CD4-positive, alpha-beta memory T cell (primary cell): ENCODE data around the gene MAU2. TPM values are rescaled to one million over a fixed set of nuclear protein-coding genes. Genes with fewer than 3 reads are reported as not detected.

Source experiments
- polyA plus RNA-seq, 2 donors: library from polyadenylated mRNA; unstranded; fragments of 300-500 nt; fragmentation: Illumina TruSeq; gene quantifications; one replicate each; pipeline ENCODE4 v1.2.3, GENCODE V29; 2021
- total RNA-seq, 2 experiments: library from RNA; stranded (reverse); gene quantifications; one replicate each; pipeline ENCODE4 v1.2.3, GENCODE V29; 2021

The MAU2 gene
- total and polyA plus RNA-seq, 4 experiments from 2014 or later, result 18.1 to 155 (median 86.5) TPM

Other genes starting within 250 kb of the MAU2 start
- gene TMEM161A, start 182.4 kb upstream of the MAU2 start, total RNA-seq, result 10 to 100 TPM; 22.5 to 25.1 TPM
- 10 to 100 TPM; 17.0 to 31.2 TPM for gene TMEM161A, start 182.4 kb upstream of the MAU2 start, polyA plus RNA-seq
- gene MEF2B, start 150.6 kb upstream of the MAU2 start, total RNA-seq, result 1 to 10 TPM; 3.1 to 5.2 TPM
- under 1 TPM in 1 of 2 donors, not detected in 1; 0.71 TPM for gene MEF2B, start 150.6 kb upstream of the MAU2 start, polyA plus RNA-seq
- gene BORCS8, start 128.7 kb upstream of the MAU2 start, total RNA-seq, result 10 to 100 TPM; 36.0 to 41.2 TPM
- gene BORCS8, start 128.7 kb upstream of the MAU2 start, polyA plus RNA-seq, result 10 to 100 TPM; 24.4 to 29.2 TPM
- 10 to 100 TPM; 69.5 to 77.2 TPM for gene RFXANK, start 128.6 kb upstream of the MAU2 start, total RNA-seq
- gene RFXANK, start 128.6 kb upstream of the MAU2 start, polyA plus RNA-seq, result 10 to 100 TPM; 67.6 to 81.4 TPM
- 10 to 100 TPM; 25.1 to 28.6 TPM for gene NR2C2AP, start 117.4 kb upstream of the MAU2 start, total RNA-seq
- gene NR2C2AP, start 117.4 kb upstream of the MAU2 start, polyA plus RNA-seq, result 10 to 100 TPM; 32.0 to 33.2 TPM
- gene NCAN, start 108.9 kb upstream of the MAU2 start, total RNA-seq, result not detected
- gene NCAN, start 108.9 kb upstream of the MAU2 start, polyA plus RNA-seq, result not detected
- not detected for gene TM6SF2, start 47.5 kb upstream of the MAU2 start, total RNA-seq
- not detected for gene TM6SF2, start 47.5 kb upstream of the MAU2 start, polyA plus RNA-seq
- 10 to 100 TPM; 84.7 to 97.5 TPM for gene SUGP1, start 320 bp upstream of the MAU2 start, total RNA-seq
- gene SUGP1, start 320 bp upstream of the MAU2 start, polyA plus RNA-seq, result 10 to 100 TPM; 18.3 to 34.4 TPM
- gene GATAD2A, start 84.8 kb downstream of the MAU2 start, total RNA-seq, result 100 to 1,000 TPM; 101 to 108 TPM
- gene GATAD2A, start 84.8 kb downstream of the MAU2 start, polyA plus RNA-seq, result 10 to 100 TPM in 1 of 2 donors, 1 to 10 TPM in 1; 3.8 to 30.6 TPM
- 10 to 100 TPM in 1 of 2 experiments, 1 to 10 TPM in 1; 9.7 to 10.4 TPM for gene TSSK6, start 194.7 kb downstream of the MAU2 start, total RNA-seq
- gene TSSK6, start 194.7 kb downstream of the MAU2 start, polyA plus RNA-seq, result 1 to 10 TPM; 1.1 to 2.0 TPM
- gene NDUFA13, start 195.4 kb downstream of the MAU2 start, total RNA-seq, result 100 to 1,000 TPM; 191 to 199 TPM
- gene NDUFA13, start 195.4 kb downstream of the MAU2 start, polyA plus RNA-seq, result 100 to 1,000 TPM; 264 to 316 TPM
- gene YJEFN3, start 208.1 kb downstream of the MAU2 start, total RNA-seq, result 10 to 100 TPM; 15.6 to 18.7 TPM
- under 1 TPM in 1 of 2 donors, not detected in 1; 0.25 TPM for gene YJEFN3, start 208.1 kb downstream of the MAU2 start, polyA plus RNA-seq
- gene CILP2, start 217.4 kb downstream of the MAU2 start, total RNA-seq, result under 1 TPM; 0.09 to 0.14 TPM
- not detected for gene CILP2, start 217.4 kb downstream of the MAU2 start, polyA plus RNA-seq